Measurements from ENCODE around the gene CEMIP2.

Gene CEMIP2

GRCh38 chr9:71746023-71746757 lies 22.1 kb downstream of the CEMIP2 start:
- no peak for DNase-seq (ENCODE audit: low read depth, low spot score)

GRCh38 chr9:71744754-71745521 lies 23.4 kb downstream of the CEMIP2 start:
- DNase-seq (ENCODE audit: low read depth, low spot score): no peak

GRCh38 chr9:71743882-71744281 lies 24.4 kb downstream of the CEMIP2 start:
- no peak for DNase-seq (ENCODE audit: low read depth, low spot score)

GRCh38 chr9:71743217-71743705 lies 25.1 kb downstream of the CEMIP2 start:
- DNase-seq (ENCODE audit: low read depth, low spot score): no peak

- no peak for DNase-seq (ENCODE audit: low read depth, low spot score)
Observed at GRCh38 chr9:71742703-71743102, 25.6 kb downstream of the CEMIP2 start.

GRCh38 chr9:71741926-71742648 lies 26.2 kb downstream of the CEMIP2 start:
- no peak for DNase-seq (ENCODE audit: low read depth, low spot score)

GRCh38 chr9:71740199-71740598 lies 28.1 kb downstream of the CEMIP2 start:
- no peak for DNase-seq (ENCODE audit: low read depth, low spot score)

- no peak for DNase-seq (ENCODE audit: low read depth, low spot score)
Observed at GRCh38 chr9:71737455-71737854, 30.9 kb downstream of the CEMIP2 start.

GRCh38 chr9:71736236-71736635 lies 32.1 kb downstream of the CEMIP2 start:
- no peak for DNase-seq (ENCODE audit: low read depth, low spot score)

GRCh38 chr9:71734950-71735349 lies 33.4 kb downstream of the CEMIP2 start:
- DNase-seq (ENCODE audit: low read depth, low spot score): no peak

GRCh38 chr9:71733176-71733575 lies 35.1 kb downstream of the CEMIP2 start:
- DNase-seq (ENCODE audit: low read depth, low spot score): no peak

GRCh38 chr9:71729816-71730526 lies 38.3 kb downstream of the CEMIP2 start:
- no peak for DNase-seq (ENCODE audit: low read depth, low spot score)

GRCh38 chr9:71726723-71727122 lies 41.6 kb downstream of the CEMIP2 start:
- DNase-seq (ENCODE audit: low read depth, low spot score): no peak

GRCh38 chr9:71725590-71726338 lies 42.5 kb downstream of the CEMIP2 start:
- no peak for DNase-seq (ENCODE audit: low read depth, low spot score)

- DNase-seq (ENCODE audit: low read depth, low spot score): no peak
Observed at GRCh38 chr9:71721855-71722254, 46.5 kb downstream of the CEMIP2 start.

GRCh38 chr9:71719562-71719961 lies 48.8 kb downstream of the CEMIP2 start:
- no peak for DNase-seq (ENCODE audit: low read depth, low spot score)

- no peak for DNase-seq (ENCODE audit: low read depth, low spot score)
Observed at GRCh38 chr9:71719088-71719487, 49.2 kb downstream of the CEMIP2 start.

- DNase-seq (ENCODE audit: low read depth, low spot score): no peak
Observed at GRCh38 chr9:71716138-71716909, 52.0 kb downstream of the CEMIP2 start.

- no peak for DNase-seq (ENCODE audit: low read depth, low spot score)
Observed at GRCh38 chr9:71710856-71711255, 57.5 kb downstream of the CEMIP2 start.

- no peak for DNase-seq (ENCODE audit: low read depth, low spot score)
Observed at GRCh38 chr9:71710201-71710600, 58.1 kb downstream of the CEMIP2 start.

All from activated CD4-positive, CD25-positive, alpha-beta regulatory T cell treated with anti-CD3 and anti-CD28 coated beads, Interleukin-2, amount 50 U/mL, for 16 hours (primary cell).